ENCODE measurements around the gene QRFP.

The QRFP gene

DNA sequence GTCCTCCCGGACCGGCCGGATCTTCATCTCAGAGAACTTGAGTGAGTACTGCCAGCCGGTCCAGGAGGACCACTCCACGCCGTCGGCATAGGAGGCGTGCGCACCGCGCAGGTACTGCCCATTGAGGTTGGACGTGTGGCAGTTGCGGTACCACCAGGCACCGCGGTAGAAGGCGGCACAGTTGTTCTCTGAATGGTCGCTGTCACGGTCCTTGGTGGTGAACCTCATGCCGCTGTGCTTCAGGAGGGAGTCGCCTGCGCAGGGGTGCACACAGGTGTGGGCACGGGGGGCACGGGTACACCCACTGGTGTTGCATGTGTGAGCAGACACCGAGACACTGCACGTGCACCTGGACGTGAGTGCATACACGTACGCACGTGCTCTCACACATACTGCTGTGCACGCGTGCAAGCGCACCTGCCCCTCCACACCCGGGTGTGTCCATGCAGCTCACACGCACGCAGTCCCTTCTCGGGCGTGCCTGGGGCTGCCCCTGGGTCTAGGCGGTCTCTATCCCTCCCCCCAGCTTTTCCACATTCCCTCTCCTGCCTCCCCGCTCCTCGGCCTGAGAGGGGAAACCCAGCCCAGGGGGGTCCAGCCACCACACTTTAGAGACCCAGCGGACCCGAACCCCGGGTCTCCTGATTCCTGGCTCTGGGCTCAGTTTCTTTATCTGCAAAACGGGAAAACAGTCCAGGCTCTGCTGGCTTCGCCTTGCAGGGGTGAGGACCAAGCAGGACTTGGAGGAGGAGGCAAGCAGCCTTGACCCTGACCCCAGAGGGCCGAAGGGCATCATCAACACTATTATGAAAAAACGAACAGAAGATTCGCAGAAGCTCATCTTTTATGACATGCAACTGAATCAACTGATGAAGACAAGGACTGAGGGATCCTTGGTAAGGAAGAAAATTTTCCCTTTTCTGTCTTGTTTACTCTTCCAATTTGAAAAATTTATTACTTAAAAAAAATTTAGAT, 7.7 kb upstream of the QRFP start:
- DNase-seq (ENCODE audit: low spot score), result no peak

DNA sequence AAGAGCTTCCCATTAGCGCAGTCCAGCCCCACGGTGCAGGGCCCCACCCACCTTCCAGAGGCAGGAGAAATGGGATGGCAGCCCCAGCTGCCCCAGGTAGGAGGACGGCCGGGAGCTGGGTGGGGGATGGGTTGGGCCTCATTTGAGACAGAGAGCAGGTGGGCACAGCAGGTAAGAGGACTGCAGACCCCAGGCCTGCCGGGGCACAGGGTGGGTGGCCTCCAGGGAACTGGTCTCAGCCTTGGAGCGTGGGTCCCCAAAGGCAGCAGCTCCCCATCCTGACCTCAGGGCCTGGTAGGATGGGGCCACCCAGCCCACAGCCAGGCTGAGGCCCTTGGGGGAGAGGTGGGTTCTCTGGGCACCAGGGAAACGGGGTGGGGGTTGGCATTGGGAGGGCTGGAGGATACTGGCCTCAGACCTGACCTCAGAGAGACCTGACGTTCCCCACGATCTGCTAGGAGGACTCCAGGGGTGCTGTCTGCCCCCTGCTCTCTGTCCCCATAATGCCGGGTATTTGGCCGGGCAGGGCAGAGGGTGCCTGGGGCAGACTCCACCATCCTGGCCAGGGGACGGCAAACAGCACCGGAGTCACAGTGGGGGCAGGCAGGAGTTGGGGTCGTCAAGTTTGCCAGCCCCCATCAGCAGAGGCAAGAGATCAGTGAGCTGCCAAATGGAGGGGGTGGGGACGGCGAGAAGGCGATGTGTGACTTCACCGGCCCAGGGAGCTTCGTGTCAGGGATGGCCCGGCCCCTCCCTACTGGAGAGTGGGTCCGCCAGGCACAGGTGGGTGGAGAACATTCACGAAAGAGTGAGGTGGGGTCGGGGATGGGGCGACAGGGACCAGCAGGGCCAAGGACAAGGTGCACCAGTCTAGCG, 6.8 kb upstream of the QRFP start:
- no peak for DNase-seq (ENCODE audit: low spot score)

DNA sequence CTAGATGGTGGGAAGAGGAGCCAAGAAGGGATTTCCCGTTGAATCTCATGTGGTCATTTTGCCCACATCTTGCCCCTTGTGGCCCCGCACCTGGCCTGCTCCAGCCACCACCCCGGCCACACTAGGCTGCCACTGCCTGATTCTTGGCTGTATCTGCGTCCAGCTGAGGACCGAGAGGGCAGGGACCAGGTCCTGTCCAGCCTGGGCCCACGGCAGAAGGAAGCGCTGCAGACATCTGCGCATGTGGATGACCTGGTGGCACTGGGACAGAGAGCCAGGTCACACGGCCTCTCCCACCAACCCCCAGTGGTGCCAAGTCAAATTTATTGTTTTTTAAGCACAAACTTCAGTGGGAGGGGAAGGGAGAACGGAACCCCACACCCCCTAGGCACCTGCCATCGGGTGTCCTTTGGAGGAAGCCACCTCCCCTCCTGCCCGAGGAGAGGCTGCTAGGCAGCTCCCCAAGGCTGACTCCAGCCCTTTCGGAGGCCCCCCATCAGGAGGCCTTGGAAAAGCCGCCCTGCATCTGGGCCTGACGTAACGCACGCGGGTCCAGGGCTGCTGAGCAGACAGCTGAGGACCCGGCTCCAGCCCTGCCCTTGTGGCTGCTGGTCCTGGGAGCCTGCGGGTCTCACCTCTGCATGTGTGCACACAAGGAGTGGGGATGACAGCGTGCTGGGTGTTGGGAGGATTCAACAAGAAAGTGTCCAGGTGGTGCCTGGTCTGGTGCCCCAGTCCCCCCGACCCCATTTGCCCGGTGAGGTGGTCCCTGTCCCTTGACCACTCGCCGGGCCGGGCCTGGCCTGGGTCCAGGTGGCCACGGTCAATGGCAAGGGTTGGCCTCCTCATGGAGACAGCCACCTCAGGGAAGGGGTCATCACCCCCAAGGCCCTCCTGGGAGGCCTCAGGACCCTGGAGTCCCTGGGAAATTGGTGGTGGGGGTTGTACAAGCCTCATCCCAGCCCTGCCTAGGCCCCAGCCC, 5.9 kb upstream of the QRFP start:
- no peak for DNase-seq (ENCODE audit: low spot score)

DNA sequence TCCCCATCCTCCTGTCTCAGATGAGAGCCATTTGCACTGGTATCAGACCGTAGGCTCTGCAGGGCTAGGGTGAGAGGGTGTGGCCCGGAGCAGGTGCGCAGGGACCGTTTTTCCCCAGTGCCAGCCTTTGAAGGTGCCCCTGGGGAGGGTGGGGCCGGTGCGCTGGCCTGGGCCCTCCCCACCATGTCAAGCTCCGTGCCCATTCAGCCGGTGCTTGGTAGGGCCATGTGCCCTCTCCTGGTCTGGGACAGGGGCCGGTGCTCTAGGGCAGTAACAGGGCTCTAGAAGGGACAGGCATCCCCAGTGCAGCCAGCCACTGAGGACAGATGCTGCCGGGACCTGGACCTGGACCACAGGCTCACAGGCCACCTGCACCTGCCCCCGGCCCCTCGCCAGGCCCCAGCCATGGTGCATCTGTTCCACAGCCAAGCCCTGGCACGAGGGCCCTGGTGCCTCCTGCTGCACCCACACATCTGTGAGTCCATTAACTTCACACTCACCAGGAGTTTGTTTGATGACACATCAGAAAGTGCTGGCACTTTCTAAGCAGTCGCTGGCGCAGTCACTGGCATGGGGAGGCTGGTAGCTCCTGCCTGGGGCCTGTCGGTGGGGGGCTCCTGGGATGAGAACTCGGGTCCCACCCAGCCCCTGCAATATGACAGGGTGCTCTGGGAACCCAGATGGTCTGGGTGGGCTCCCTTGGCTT, 5.0 kb upstream of the QRFP start:
- no peak for DNase-seq (ENCODE audit: low spot score)

DNA sequence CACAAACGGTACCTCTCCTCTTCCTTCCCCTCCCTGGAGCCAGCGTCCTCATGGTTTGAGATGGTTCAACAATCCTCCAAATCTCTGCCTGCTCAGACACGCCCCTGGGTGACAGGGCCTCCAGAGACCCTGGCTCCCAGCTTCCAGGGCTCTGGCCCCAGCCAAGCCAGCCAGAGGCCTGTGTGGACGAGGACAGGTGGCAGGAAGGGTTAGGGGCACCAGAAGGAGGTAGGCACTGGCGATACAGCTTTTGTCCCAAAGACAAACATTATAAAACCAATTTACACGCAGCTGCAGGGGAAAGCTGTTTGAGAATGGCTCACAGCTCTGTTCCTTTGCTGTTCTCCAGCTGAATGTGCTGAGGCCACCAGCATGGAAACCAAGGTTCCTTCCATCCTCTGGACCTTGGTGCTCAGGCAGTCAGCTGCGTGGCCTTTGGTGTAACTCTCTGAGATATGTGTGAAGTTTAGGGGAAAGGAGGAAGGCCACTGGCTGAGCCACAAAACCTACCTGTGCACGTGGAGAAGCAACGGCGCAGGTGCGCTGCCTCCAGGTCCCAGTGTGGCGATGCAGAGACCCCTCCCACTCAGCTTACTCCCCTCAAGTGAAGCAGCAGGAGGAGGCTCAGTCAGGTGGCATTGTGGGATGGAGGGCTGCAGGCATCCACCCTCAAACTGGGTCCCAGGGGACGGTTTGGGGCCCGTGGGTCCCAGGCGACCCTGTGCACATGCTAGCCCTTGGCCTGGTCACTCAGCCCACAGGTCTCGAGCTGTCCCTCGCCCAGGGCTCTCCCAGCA, 4.3 kb upstream of the QRFP start:
- DNase-seq (ENCODE audit: low spot score), result no peak

DNA sequence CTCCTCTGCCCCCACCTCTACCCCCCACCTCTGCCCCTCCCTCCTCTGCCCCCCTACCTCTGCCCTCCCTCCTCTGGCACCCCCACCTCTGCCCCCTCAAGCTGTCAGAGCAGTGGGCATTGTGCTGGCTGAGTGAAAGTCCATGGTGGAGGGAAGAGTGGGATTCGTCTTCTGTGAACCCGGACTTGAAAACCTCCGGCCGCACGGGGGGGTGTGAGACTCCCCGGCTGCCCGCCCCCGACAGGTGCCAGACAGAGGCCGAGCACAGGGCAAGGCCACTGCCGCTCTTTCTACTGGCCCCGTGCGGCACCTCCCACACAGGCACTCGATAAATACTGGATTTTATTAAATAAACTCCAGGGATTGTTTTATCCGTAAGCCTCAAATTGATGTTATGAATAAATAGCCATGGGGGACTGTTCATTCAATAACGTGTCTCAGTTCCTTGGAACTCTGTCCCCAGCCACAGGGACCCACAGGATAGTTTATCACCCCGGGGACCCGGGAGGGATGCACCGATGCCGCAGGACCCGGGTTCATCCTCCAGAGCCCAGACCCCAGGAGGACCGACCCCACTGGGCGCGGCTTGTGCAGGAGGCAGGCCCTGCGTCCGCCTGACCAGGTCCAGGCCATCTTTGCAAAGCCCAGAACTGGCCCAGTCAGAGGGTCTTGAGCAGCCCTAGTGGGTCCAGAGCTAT, 2.6 kb upstream of the QRFP start:
- DNase-seq (ENCODE audit: low spot score), result no peak

DNA sequence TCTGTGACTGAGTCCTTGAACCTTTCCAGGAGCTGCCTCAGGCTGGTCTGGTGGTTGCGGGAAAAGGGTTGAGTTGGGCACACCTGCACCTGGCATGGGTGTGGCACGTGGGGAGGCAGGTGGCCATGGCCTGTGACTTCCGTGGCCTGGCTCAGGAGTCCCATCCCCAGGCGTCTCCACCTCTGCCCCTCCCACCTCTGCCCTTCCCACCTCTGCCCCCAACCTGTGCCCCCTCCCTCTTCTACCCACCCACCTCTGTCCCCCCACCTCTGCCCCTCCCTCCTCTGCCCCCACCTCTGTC, 1.9 kb upstream of the QRFP start:
- no peak for DNase-seq (ENCODE audit: low spot score)

DNA sequence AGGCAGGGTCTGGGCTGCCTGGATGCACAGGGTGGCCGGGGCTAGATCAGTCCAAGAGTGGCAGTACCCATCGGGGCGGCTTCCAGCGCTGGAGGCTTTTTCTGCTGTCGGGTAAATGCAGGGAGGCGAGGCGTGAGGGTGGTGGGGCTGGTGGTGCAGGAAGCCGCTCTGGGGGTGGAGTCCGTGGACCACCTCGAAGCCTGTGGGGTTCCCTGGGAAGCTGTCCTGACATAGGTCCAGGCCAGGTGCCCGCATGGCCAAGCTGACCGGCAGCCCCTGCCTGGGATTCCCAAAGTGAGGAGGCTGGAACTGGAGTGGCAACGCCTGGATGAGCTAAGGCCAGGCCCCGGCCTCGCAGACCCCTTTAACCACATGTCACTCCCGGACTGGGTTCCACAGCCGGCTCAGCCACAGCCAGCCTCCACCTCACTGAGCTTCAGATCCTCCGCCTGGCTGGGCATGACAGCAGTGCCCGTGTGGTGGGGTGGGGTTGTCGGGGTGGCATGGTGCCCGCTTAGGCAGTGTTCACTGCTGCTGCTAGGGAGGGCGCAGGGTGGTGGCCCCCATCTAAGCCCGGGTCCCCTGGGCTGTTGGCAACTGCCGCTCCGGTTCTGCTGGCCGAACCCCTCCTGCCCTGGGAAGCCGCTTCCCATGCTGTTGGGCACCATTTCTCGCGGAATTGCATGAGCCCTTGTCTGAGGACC, 1.4 kb upstream of the QRFP start:
- no peak for DNase-seq (ENCODE audit: low spot score)

DNA sequence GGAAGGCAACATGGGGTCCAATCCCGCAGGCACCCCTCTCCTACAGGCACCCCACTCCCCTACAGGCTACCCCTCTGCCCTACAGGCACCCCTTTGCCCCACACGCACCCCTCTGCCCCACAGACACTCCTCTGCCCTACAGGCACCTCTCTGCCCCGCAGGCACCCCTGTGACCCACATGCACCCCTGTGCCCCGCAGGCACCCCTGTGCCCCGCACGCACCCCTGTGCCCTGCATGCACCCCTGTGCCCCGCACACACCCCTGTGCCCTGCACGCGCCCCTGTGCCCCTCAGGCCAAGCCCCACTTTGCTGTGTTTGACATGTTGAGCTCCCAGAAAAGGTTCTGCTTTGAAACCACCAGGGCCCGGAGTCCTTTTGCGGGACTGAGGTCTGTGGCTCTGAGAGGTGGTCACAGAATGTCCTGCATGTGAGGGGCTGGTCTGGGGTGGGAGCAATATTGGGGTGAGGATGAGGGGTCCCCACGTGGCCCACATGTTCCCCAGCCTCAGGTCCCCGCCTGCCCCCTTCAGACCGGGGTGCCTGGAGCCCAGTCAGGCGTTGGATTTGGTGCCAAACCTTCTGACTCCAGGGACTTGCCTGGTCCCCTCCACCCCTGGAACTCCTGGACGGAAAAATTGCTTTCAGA, 616 bp upstream of the QRFP start:
- no peak for DNase-seq (ENCODE audit: low spot score)

DNA sequence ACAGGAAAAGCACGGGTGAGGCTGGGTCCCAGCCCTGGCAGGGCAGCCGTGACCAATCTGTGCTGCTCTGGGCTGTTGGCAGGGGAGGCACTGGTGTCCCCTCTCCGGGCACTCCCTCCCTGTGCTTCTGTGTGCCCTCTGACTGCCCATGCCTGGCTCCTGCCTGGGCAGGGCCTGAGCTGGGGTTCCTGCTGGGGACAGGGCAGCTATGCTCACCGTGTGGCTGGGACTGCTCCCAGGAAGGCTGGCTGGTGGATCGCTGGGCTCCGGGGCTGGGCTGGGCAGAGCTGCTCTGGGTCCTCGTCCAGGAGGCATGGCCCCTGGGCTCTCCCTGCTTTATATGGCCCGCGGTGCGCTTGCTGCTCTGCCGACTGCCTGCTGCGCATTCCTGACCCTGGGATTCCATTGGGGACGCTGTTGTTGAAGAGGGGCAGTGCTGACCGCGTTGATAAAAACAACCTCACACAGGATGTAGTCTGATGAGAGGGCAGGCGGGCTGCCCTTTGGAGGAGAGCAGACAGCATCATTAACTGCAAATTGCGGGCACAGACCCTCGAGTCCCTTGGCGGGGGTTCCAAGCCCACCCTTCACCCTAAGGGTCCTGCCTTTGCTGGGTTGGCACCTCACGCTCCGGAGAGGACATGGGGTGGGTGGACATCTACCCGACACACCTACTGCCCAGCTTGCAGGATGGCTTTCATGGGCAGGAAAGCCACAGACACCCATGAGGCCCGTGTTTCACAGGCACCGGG, 955 bp downstream of the QRFP start:
- DNase-seq (ENCODE audit: low spot score), result no peak

DNA sequence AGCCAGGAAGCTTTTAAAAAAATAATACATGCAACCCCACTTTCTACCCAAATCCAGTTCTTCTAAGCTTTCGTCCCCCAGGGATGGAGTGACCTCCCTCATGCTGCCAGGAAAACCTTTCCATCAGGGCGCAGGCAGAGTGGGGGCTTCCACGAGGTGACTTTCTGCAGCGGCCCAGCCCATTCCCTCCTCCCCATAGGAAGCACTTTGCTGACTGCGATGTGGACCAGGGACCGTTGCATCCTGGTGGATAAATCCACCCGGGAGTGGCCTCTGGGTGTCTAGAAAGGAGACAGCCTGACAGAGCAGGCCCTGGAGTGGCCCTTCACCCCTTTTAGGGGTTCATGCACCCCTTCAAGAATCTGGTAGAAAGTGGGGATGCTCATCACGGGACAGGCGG, 1.6 kb downstream of the QRFP start:
- DNase-seq (ENCODE audit: low spot score), result no peak

DNA sequence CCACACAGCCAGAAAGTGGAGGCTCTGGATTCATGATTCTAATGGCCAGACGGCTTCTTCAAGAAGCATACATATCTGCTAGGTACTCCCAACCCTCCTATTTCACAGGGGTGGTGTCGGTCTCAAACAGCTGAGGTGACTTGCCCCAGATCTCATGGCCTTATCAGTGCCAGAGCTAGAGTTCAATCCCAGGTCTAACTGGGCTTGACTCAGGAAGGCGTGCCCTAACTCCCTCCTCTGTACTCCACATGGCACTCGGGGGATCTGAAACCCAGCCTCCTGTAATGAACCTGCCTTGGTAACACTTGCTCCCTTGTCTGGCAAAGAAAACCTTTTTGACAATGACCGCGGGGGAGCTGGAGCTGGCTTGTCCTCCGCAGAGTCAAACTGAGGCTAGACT, 2.1 kb downstream of the QRFP start:
- DNase-seq (ENCODE audit: low spot score), result no peak

DNA sequence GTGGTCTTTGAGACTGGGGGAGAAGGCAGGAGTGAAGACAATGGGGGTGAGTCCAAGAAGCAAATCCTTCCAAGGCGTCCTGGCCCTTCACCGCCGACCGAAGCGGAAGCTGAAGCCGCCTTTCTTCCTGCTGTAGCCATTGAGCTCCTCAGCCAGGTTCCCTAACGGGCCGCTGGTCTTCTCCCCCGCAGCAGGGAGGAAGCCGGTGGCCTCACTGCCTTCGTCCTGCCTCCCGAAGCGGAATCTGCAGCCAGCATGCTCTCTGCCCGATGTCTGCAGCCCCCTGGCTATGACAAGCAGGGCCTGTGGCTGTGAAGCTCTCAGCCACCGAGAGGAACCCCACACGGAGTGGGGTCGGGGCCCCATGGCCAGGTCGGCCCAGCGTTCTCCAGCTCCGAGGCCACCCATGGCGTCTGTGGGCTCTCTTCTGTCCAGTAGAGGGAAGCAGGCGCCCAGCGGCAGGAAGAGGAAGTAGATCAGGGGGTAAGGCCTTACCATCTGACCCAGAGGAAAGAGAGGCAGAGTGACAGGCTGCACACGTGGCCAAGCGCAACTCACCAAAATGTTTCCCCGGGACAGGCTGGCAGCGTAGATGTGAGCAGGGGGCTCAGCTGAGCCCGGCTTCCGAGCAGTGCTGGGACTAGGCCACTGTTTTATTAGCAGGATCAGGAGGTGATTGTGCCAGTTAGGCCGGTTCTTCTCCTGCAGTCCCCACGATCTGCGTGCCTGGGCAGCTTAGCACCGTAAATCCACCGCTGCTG, 3.1 kb downstream of the QRFP start:
- no peak for DNase-seq (ENCODE audit: low spot score)

DNA sequence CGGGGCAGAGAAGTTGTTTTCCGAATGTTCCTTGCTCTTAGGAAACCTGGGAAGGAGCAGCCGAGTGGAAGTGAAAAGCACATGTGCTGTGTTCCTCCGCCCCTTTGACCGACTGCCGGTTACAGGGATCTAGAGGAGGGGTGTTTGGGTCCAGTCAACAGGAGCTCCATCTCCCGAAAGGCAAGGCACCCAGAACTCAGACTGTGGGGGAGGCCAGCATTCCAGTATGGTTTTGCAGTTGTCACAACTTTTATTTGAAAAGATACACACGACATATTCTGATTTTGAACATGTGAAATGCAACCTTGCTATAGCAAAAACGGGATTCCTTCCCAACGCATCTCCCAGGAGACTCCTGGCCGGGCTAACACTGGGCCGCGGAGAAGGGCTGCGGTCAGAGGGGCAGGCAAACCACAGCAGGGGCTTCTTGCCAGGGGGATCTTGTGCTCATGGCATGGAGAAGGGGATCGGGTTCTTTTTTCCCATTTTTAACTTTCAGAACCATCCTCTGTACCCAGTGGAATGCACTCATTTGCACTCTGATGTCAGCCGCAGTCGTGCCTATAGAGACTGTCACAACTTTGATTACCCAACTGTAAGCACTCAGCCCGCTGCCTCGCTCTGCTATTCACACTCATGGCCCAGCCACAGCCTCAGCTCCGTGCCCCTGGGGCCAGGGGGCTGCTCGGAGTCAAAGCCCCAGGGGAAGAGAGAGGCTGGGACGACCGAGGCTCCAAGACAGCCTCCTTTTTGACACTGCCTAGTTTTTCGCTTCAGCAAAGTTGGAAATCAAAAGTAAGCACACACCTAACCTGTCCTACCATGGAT, 3.9 kb downstream of the QRFP start:
- DNase-seq (ENCODE audit: low spot score), result no peak

DNA sequence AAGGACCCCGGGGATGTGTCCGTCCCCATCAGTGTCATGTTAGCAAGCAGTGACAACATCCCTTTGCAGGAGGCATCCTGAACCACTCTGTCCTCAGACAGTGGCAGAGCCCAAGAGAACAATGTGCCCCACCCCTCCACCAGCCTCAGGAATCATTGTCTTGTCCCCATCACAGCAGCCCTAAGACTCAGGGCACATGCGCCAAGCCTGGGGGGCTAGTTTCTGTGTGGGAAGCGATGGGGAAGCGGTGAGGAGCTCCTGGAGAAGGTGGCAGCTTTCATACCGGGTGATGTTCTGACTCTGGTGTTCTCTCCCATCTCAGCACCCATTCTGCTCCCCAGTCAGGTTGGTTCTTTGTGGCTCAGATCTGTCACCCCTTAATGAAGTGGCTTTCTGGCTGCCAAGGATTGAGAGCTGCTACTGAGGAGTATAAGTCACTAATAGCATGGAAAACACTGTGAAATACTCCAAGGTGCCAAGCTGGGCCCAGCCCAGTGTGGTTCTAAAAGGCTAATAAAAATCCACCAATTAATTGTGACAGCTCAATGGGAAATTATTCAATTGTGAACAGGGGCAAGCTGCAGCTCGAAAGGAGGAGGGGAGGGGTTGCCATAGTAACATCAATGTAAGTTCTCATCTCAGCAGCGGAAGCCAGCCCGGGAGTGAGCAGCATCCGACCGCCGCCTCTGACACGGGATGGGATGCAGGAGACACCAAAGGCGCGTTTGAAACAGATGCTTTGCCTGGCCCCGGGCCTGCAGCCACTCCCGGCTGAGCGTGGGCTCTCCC, 4.7 kb downstream of the QRFP start:
- no peak for DNase-seq (ENCODE audit: low spot score)

Data from hematopoietic multipotent progenitor cell treated with erythropoietin and hydrocortisone succinate and interleukin-3 and kit ligand, for 15 days (in vitro differentiated cells).